GM21423 (cell line): ENCODE measurements around the gene ANO6.
"Not testable (repeated sequence)": the region's sequence is repeated elsewhere in the genome, so short reads cannot be mapped to it uniquely, and the experiment has no call there.

Source experiments
- ATAC-seq: cut with Tn5 transposase; IDR thresholded peaks from one replicate; pipeline ENCODE4 v1.9.1; 2021; ENCODE audit warnings: mild to moderate bottlenecking, moderate library complexity; ENCODE audit not compliant: unreplicated experiment

ANO6 gene, protein sequence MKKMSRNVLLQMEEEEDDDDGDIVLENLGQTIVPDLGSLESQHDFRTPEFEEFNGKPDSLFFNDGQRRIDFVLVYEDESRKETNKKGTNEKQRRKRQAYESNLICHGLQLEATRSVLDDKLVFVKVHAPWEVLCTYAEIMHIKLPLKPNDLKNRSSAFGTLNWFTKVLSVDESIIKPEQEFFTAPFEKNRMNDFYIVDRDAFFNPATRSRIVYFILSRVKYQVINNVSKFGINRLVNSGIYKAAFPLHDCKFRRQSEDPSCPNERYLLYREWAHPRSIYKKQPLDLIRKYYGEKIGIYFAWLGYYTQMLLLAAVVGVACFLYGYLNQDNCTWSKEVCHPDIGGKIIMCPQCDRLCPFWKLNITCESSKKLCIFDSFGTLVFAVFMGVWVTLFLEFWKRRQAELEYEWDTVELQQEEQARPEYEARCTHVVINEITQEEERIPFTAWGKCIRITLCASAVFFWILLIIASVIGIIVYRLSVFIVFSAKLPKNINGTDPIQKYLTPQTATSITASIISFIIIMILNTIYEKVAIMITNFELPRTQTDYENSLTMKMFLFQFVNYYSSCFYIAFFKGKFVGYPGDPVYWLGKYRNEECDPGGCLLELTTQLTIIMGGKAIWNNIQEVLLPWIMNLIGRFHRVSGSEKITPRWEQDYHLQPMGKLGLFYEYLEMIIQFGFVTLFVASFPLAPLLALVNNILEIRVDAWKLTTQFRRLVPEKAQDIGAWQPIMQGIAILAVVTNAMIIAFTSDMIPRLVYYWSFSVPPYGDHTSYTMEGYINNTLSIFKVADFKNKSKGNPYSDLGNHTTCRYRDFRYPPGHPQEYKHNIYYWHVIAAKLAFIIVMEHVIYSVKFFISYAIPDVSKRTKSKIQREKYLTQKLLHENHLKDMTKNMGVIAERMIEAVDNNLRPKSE

DNA sequence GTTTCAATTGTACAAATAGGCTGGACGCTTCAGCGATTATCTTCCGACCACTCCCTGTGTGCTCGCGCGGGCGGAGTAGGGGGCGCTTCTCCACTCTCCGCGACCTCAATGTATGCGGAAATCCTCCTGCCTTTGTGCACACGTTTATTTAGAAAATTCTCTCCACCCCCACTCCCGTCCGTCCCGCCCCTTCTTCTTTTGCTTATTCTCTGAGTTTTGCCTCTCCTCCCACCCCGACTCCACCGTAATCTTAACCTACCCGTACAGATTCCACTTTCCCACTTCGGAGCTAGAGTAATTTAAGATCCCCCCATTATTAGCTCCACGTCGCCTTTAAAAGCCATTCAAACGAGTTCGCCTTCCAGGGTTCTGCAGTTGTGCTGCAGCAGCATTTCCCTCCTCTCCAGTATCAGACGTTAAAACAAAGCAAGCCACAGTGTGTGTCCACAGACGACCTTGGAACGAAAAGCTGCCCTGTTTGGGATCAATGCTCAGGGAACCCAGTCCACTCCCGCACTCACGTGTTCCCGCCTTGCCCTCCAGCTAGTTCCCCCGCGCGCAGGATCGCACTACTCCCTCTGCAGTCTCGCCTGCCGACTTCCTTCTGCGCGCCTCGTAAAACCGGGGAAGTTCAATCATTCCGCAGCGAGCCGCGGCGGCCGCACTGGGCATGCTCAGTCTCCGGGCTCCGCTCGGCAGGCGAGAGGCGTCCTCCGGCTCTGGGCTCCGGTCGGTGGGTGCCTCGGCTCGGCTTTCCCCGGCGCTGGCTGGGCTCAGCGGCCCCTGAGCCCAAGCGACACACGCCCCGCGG, at the start of gene ANO6:
TSS of gene ANO6 (plus strand) at position 677 of the 811 bp plus-strand sequence. CDS start 227 bp downstream, outside the sequence.
- peak; percentile 60 for ATAC-seq

DNA sequence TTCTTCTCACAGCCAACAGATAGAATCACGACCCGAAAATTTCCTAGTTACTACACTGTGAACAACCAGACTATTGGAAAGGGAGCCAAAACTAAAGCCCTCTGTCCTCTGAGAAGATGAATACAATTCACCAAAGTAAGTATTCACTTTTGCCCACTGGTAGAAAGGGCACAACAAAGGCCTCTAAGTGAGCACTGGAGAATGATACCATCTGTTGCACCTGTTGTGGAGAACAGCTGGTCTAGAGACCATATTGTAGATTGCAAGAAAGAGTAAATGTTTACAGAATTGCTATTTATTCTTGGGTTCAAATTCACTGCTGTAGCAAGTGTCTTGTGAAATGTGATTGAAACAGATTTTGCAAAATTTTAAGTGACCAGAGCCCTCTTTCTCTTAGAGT, 46.9 kb upstream of the ANO6 start:
- ATAC-seq = no peak

DNA sequence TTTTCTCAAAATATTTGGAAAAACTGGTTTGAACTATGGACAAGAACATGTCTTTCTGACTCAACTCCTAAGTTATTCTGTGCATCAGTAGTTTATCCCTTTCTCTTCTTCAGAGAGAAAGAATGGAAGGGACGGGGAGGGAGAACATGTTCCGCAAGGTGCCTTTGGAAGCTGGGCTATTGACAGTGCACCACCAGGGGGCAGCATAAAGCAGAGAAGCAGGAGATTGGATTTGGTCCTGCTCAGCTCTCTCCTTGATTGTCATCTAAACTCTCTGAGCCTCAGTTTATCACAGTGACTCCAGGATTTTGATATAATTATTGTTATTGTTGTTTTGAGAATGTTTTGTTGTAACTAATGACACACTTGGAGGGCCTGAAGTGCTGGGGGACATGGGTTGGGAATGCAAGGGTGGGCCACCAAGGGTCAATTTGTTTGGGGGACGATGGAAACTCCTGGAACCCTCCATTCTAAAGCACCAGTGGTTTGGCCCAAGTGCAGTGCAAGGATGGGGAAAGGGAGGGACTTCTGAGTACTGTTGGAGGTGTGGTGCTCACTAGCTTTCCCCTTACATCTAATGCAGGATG, 45.3 kb upstream of the ANO6 start:
- ATAC-seq = no peak

DNA sequence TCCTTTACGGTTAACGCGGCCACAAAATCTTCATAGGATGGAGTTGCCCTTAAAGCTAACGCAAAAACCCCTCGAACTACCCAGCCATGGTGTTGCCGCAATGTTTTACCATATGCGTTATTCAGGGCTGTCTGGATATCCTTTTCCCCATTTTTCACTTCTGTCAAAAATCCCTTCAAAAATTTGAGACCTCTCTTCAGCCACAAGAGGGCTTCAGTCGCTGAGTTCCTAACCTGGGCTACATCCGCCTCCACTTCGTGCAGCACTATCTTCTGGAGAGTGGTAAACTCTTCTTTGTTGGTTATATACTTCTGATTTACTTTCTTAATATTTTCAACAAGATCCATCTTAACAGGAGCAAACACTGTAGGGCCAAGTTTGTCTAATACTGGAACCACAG, 42.6 kb upstream of the ANO6 start:
- ATAC-seq = not testable (repeated sequence)

DNA sequence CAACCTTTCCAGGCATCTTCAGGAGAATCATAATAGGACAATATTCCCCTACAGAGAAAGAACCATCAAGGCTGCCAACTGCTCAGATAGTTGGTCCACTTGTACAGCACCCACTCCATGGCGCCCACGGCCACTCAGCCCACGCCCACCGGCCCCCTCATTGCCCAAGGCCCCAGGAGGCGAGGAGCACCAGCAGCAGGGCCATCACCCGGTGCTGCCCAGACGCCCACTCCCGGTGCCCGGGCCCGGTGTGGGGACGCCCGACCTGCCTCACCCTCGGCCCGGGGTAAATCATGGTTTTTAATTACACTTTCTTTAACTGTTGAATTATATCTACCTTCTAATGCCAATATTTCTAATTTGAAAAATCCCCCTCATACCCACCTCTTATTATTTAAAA, 41.3 kb upstream of the ANO6 start:
- ATAC-seq = no peak

DNA sequence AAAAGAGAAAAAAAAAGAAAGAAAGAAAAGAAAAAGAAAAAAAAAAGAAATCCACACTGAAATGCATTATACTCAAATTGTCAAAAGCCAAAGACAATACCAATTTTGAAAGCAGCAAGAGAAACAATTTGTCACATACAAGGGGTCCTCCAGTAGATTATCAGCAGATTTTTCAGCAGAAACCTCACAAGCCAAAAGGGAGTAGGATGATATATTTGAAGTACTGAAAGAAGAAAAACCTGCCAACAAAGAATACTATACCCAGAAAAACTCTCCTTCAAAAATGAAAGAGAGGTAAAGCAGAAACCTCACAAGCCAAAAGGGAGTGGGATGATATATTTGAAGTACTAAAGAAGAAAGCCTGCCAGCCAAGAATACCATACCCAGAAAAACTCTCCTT, 37.1 kb upstream of the ANO6 start:
- no peak for ATAC-seq

DNA sequence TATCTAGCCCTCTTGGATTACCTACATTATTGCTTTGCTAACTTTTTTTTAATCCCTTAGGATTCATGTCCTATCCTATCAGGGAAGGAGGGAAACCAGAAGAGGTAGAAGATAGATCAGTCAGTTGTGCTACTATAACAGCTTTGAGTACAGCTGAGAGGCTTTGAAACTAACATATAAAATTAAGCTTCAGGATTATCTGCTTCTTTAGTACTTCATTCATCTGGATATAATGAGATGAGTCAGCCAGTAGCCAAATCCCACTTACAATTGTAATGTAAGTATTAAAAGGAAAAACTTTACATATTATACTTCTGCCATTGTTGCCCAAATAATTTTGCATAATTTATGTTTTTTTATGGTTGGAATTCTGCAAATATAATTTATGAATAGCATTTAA, 33.4 kb upstream of the ANO6 start:
- no peak for ATAC-seq

DNA sequence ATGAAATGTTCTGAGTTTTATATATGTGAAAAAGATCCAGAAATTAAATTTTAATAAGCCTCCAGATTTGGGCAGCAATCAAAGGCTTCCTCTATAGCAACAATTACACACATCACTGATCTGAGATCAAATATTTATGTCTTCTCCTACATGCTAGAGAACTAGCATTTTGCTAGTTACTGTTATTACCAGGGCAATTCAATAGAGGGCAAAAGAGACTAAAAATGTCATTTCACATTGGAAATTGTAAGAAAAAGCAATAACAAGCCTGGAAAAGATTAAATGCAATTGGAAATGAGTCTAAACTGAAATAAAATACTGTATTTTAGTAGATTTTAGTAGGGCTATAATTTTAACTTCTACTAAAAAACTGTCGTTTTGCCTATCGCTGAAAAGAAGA, 32.6 kb upstream of the ANO6 start:
- ATAC-seq = no peak

DNA sequence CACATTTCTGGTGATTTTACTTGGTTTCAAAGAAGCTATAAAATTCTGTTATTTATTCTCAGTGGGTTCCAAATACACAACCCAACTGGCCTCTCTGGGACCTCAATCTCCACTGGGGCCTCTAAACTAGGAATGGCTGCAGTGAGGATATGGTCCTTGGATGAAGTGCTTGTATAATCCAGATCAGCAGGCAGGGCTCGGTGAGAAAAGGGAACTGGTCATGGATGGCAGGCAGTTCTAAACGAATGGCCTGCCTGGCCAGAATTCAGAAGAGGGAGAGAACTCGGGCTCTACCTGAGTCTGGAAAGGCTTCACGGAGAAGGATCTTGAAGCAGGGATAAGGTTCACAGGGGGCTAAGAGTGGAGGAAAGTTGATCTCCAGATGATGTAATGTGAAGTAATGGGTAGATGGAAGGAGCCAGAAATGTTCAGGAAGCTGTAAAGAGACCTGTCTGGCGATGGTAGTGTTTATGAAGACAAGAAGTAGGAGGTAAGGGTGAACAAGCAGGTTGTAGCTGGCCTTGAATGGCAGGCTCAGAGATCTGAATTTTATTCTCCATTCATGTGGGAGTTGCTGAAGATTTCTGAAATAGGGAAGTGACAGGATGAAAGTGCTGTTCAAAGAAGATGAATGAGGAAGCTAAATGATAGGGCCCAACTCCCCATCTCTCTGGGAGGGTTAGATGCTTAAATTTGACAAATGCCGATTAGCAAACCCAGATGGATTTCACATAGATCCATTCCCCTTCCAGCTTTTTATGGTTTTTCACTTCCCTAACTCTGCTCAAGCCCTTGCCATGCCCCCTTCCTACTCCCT, 31.5 kb upstream of the ANO6 start:
- ATAC-seq = no peak

DNA sequence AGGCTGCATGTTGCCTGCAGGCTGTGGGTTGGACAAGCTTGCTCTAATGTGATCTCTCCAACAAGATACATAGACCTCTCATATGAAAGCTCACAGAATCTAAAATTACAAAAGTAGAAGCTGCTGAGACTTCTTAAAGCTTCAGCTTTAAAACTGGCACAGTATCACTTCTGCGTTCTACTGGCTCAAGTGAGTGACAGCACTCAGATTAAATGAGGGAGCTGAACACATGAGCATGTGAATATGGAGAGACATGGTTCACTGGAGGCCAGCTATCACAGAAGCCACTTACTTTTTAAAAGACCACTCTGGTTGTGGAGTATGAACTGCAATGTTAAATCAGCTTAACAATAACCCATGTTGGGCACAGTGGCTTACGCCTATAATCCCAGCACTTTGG, 29.1 kb upstream of the ANO6 start:
- ATAC-seq = no peak

DNA sequence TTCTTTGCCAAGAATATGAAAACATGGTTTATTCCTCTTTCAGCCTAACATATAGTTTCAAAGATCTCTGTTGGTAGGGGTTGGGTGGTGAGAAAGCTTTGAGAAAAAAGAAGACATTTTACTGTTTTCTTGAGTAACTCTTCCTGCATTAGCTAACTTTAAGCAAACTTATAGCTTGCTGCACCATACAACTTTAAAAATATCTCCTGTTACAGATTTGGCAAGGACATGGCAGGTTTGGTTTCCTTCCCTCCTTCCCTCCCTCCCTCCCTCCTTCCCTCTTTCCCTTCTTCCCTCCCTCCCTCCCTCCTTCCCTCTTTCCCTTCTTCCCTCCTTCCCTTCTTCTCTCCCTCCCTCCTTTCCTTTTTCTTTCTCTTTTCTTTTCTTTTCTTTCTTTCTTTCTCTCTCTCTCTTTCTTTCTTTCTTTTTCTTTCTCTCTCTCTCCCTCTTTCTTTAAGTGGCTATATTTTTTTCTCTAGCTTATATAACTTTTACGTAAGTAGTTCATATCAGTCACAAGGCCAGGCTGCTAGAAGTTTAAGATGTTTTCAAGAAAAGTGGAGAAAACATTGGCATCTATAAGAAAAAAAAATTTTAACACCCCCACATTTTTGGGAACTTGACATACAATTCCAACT, 26.0 kb upstream of the ANO6 start:
- no peak for ATAC-seq

DNA sequence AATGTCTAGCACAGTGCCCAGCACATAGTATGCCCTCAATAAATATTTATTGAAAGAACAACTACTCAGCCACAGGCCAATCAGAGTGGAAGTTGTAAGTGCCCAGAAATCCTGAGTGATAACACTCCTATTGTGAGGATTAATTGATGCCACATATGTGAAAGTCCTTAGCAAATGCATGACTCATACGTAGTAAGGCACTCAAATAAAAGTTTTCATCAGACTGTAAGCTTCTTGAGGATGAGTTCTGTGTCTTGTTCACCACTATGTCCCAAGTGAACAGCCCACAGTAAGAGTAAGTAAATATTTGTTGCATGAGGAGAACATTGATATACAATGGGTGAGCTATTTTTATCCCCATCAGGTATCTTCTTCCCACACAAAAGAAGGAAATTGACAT, 24.7 kb upstream of the ANO6 start:
- ATAC-seq = no peak

DNA sequence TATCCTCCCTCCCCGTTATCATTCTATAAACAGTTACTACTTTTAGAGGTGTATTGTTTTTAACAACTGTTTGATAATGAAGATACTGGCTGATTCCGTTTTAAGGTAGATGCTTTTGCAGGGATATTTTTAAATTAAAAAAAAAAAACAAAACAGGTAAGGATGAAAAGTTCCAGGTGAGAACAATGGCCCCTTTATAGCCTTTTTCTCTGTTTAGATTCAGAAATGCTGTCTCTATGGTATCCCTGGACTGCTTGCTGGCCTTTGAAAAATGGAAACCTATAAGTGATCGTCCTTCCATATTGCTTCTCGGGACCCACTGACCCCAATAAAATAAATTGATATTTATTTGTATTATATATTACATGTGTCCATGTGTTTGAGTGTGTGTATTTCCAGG, 23.2 kb upstream of the ANO6 start:
- no peak for ATAC-seq

DNA sequence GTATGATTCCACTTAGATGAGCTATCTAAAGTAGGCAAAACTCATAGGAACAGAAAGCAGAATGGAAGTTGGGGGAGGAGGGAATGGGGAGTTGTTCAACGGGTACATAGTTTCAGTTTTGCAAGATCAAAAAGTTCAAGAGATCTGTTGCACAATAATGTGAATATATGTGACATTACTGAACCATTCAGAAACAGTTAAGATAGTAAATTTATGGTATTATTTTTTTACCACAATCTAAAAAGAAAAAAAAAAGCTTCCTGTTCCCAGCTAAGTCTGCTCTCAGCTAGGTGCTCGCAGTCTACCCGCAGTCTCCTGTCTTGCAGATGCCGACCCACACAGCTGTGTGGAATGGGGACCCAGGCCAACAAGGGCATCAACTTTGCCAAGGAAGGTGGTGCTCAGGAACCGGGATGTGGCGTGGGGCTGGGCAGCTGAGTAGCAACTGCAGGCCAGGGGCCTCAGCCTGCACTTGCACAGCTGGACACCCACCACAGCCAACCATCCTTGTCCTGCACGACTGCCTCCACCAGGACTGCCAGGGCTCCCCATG, 15.3 kb upstream of the ANO6 start:
- no peak for ATAC-seq

DNA sequence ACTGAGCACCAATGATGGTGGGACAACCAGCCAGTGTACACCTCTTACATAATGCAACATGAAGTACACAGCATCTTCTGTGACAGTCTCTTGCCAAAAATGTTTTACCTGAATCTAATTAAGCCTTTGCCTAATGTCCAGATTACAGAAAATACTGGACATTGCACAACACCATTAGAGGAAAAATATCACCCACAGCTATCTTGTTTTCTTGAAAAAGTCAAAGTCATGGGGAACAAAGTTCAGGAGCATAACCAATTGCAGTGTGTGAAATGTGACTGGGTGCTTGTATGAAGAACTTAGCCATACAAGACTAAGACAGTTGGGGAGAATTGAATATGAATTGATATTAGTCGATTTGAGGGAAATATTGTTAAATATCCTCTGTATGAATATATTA, 12.1 kb upstream of the ANO6 start:
- no peak for ATAC-seq

DNA sequence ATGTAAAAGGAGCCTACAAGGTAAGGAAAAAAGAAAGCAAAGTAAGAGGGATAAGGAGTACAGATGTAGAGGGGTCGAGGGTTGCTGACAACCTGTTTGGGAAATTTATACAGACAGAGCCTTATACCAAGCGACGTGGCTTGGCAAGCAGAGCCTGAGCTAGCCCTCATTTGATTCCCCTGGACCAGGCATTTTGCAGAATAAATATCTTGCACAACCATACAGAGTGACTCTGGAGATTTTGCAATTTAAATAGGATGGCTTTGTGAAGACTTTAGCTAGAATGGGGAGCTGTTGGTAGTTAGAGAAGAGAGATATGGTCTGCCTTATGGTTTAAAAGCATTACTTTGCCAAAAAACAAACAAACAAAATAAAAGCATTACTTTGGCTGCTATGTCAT, 11.1 kb upstream of the ANO6 start:
- ATAC-seq = no peak

DNA sequence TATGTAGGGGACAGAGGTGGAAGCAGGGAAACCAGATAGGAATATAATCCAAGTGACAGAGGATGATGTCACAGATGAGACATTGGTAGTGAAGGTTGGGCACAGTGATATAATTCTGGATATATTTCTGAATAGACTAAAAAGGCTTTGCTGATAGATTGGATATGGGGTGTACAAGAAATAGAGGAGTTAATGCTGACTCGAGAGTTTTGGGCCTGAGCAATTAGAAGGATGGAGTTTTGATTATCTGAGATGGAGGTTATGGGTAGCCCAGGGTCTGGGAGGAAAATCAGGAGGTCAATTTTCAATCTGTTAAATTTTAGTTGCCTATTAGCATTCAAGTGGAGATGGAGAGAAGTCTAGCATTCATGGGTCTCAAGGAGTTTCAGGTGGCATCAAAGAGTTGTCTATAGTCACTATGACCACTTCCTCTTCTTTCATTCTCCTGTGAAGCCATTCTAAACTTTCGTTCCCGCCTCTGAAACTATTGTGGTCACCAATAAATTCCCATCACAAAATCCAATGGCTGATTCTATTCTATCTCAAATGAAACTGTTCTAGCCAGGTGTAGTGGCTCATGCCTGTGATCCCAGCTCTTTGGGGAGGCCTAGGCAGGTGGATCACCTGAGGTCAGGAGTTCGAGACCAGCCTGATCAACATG, 10.6 kb upstream of the ANO6 start:
- peak; percentile 88 for ATAC-seq

DNA sequence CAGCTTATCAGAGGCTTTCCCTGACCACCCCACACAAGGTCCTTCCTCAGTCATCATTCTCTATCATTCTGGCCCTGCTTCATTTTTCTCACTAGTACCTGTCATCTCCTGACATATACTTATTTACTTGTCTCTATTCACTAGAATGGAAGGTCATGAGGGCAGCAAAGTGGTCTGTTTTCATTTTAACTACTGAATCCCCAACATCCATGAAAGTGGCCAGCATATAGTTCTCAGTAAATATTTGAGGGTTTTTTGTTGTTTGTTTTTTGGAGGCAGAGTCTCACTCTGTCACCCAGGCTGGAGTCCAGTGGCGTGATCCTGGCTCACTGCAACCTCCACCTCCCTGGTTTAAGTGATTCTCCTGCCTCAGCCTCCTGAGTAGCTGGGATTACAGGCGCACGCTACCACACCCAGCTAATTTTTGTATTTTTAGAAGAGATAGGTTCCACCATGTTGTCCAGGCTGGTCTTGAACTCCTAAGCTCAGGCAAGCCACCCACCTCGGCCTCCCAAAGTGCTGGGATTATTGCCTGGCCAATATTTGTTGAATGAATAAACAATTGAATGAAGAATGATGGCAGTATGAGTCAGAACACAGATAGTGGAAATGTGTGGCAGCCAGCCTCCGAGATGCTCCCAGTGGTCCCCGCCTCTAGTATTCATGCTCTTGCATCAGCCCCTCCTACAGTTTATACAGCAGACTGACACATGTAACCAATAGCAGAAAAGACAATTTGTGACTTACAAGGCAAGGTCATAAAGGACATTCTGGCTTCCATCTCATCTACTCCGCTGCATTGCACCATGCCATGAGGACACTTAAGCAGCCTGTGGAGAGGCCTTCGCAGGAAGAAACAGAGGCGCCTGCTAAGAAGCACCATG, 7.0 kb upstream of the ANO6 start:
- no peak for ATAC-seq
